Upper lobe of left lung (tissue), 6 donors: ENCODE measurements around the gene AKAP11. TPM values are rescaled to one million over a fixed set of nuclear protein-coding genes. Genes with fewer than 3 reads are reported as not detected.
"Not testable (repeated sequence)": the region's sequence is repeated elsewhere in the genome, so short reads cannot be mapped to it uniquely, and the experiment has no call there.

Experiments
- ATAC-seq, 2 donors: fragments of 200-7000 bp; cut with Tn5 transposase; one replicate each; pipeline ENCODE4 v1.9.1; 2022; ENCODE audit warnings: mild to moderate bottlenecking in 2 of 2, moderate library complexity in 2 of 2; ENCODE audit not compliant: low FRiP score in 2 of 2
- DNase-seq, 2 donors: peaks; one replicate each; pipeline ENCODE4 v3.0.0-alpha.2; 2019 to 2020
- H3K27ac ChIP-seq, 4 donors: fragments of 200-600 bp; sonication (generic); one replicate each; pipeline ENCODE4 v1.5.1; 2016 to 2019
- H3K27me3 ChIP-seq, 4 donors: fragments of 200-600 bp; sonication (generic); one replicate each; pipeline ENCODE4 v1.5.1; 2017 to 2019
- H3K36me3 ChIP-seq, 4 donors: fragments of 200-600 bp; sonication (generic); one replicate each; pipeline ENCODE4 v1.5.1; 2016 to 2019
- H3K4me1 ChIP-seq, 4 donors: fragments of 200-600 bp; sonication (generic); one replicate each; pipeline ENCODE4 v1.5.1; 2018 to 2019
- H3K4me3 ChIP-seq, 4 donors: fragments of 200-600 bp; sonication (generic); one replicate each; pipeline ENCODE4 v1.5.1; 2017 to 2019; ENCODE audit warnings: mild to moderate bottlenecking in 2 of 4, moderate library complexity in 1 of 4
- H3K9me3 ChIP-seq, 4 donors: fragments of 200-600 bp; sonication (generic); one replicate each; pipeline ENCODE4 v1.5.1; 2018 to 2019
- CTCF ChIP-seq, 6 experiments: fragments of 450-650 bp in 4 of 6; fragments of 200-600 bp in 2 of 6; sonication (generic) in 2 of 6; IDR thresholded peaks; one replicate each; pipeline ENCODE4 v1.5.1; 2016 to 2019; ENCODE audit warnings: antibody characterized with exemption in 6 of 6
- EP300 ChIP-seq, 4 donors: sonication (generic); formaldehyde crosslinking; IDR thresholded peaks; one replicate each; pipeline ENCODE4 v1.5.1; 2017; ENCODE audit warnings: antibody characterized with exemption in 4 of 4, control low read depth in 2 of 4
- POLR2A ChIP-seq, 4 donors: fragments of 450-650 bp; IDR thresholded peaks; one replicate each; pipeline ENCODE4 v1.5.1; 2016 to 2017; ENCODE audit warnings: antibody characterized with exemption in 4 of 4, mild to moderate bottlenecking in 2 of 4
- POLR2AphosphoS5 ChIP-seq, 2 donors: sonication (generic); formaldehyde crosslinking; IDR thresholded peaks; one replicate each; pipeline ENCODE4 v1.5.1; 2017; ENCODE audit warnings: antibody characterized with exemption in 2 of 2
- WGBS, 2 donors: methylation state at CpG; one replicate each; pipeline ENCODE4 v1.1.5; 2017 to 2018; 5-methylcytosine and 5-hydroxymethylcytosine counted together
- total RNA-seq, 6 donors: library from RNA; depleted of rRNA in 4 of 6; stranded (reverse); fragments of >200 nt in 4 of 6; gene quantifications; one replicate each; pipeline versions ENCODE4 v1.1.0 to v1.2.1, GENCODE V29; 2016 to 2021
- donor health status: DM: no; HTN: no; CAD: no; lungs with moderate emphysema.
- donor health status: DM: no; HTN: yes; CAD: no; lungs with severe emphysema.

AKAP11 gene, protein sequence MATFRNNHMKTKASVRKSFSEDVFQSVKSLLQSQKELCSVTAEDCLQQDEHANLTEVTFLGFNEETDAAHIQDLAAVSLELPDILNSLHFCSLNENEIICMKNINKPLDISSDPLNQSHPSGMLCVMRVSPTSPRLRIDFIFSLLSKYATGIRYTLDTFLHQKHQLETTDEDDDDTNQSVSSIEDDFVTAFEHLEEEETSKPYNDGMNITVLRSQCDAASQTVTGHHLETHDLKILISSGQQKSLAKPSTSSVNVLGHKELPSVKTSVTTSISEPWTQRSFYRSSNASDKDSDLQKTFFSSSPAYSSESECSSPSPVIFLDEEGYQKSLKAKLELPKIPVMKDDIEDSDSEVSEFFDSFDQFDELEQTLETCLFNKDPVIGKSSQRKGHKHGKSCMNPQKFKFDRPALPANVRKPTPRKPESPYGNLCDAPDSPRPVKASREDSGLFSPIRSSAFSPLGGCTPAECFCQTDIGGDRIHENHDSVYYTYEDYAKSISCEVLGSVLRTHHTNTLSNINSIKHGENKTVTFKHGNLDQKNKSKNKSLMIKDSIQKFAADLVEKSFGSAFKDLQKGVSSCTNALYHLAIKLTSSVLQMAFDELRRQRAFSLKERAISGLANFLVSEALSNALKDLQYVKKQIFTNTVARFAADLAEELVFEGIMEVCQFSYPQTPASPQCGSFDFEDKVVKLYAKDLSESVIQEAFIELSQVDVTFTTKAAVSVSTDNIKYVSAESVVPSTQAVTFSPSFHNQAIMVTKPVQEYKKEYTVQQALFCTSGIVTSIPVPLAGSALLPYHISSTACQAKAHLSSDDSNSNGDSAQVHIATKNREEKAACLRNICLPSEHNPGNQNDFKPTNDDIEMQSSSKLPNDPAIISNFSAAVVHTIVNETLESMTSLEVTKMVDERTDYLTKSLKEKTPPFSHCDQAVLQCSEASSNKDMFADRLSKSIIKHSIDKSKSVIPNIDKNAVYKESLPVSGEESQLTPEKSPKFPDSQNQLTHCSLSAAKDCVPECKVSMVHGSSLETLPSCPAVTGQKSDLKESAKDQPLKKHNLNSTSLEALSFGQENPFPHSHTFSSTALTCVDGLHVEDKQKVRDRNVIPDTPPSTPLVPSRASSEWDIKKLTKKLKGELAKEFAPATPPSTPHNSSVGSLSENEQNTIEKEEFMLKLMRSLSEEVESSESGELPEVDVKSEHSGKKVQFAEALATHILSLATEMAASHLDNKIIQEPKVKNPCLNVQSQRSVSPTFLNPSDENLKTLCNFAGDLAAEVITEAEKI (N-terminal part only)
- total RNA-seq = 10 to 100 TPM; 22.8 to 72.2 (median 25.9) TPM

DNA sequence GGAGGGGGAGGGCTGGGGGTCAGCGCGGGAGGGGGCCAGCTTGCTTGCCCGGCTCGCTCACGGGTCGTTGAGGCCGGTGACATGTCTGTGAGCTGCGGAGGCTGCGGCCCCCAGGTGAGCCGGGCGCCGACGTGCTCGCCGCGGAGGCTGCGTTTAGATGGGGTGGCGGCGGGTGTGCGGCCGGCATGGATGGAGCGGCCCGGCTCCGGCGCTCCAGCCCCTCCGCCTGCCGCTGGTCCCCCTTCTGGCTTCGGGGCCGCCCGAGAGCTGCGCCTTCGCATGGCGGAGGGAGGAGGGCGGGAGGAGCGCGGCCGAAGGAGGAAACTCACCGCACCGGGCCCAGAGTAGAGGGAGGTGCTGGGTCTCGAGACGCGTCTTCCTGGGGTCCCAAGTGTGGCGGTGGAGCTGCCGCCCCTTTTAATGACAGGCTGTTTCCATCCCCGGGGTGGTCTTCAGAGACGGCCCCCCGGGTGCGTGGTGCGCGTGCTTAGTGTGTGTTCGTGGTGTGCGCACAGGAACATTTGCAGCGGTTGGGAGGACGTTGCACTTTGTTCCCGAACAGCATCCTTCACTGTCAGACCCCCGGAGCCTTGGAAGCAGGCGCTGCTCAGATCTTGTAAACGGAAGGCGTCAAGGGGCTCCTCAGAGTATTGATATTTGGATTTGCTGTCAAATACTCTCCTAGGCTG, at the start of gene AKAP11:
TSS of gene AKAP11 (plus strand) at position 38 of the 689 bp plus-strand sequence. CDS start 14,197 bp downstream, outside the sequence.
- Histone ChIP-seq H3K4me1 (peaks cover 8 to 22% (median 15%) of the 10 kb centered on the region in 4 donors), H3K9me3 (no peaks in the 10 kb centered on the region), H3K27ac (peak within 1 kb of the TSS; percentile 85 to 94 (median 88)), H3K27me3 (no peaks in the 10 kb centered on the region), H3K4me3 (peak within 1 kb of the TSS; percentile 60 to 97 (median 92)), H3K36me3 (no peaks in the 10 kb centered on the region)
- DNase-seq (peak in 1 of 2 donors; percentile 34), ATAC-seq (peak; percentile 42 to 80)
- whole genome bisulfite sequencing, 2 donors = 0 to 1% methylated on average over 10 to 43 of the region's 59 CpGs
- TF ChIP-seq CTCF (IDR thresholded peaks at IDR 0.05) (peak in 1 of 6 experiments; percentile 17), POLR2A (IDR thresholded peaks at IDR 0.05) (peak in 2 of 4 donors; percentile 36 to 47), EP300 (IDR thresholded peaks at IDR 0.05) (no peak), POLR2AphosphoS5 (IDR thresholded peaks at IDR 0.05) (peak in 1 of 2 donors; percentile 25)

- no peak overlapping the region for H3K27ac ChIP-seq
- H3K36me3 ChIP-seq = peaks cover 0 to 67% (median 5%) of the 10 kb centered on the region in 4 donors
- DNase-seq = no peak
- TF ChIP-seq EP300 (IDR thresholded peaks at IDR 0.05) (no peak), POLR2A (IDR thresholded peaks at IDR 0.05) (no peak), POLR2AphosphoS5 (IDR thresholded peaks at IDR 0.05) (no peak), CTCF (IDR thresholded peaks at IDR 0.05) (no peak)
- no peaks in the 10 kb centered on the region for H3K9me3 ChIP-seq
- no peak for ATAC-seq
- H3K4me3 ChIP-seq = no peak overlapping the region
- no peaks in the 10 kb centered on the region for H3K27me3 ChIP-seq
- 95 to 96% methylated on average over 4 of the region's 4 CpGs for WGBS, 2 donors
- peaks cover 0 to 4% (median 0%) of the 10 kb centered on the region in 4 donors for H3K4me1 ChIP-seq
Observed at GRCh38 chr13:42223681-42224080, 48.3 kb upstream of the AKAP11 start.

DNA sequence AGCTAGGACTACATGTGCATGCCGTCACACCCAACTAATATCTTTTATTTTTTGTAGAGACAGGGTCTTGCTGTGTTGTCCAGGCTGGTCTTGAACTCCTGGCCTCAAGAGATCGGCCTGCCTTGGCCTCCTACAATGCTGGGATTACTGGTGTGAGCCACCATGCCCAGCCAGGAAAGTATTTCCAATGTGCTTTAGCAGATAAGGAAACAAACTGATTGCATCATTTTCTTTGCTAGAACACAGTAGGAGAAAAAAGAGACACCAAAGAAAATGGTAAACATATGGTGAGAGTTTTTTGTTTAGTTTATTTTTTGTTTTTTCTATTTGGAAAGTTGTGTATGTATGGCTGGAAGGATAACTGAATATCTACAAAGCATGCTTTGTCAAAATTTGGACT, 46.9 kb upstream of the AKAP11 start:
- ATAC-seq = no peak

DNA sequence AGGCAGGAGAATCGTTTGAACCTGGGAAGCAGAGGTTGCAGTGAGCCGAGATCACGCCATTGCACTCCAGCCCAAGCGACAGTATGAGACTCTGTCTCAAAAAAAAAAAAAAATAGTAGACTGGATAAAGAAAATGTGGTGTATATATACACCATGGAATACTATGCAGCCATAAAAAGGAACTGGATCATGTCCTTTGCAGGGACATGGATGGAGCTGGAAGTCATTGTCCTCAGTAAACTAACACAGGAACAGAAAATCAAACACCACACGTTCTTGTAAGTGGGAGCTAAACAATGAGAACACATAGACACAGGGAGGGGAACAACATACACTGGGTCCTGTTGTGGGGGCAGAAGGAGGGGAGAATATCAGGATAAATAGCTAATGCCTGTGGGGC, 45.2 kb upstream of the AKAP11 start:
- ATAC-seq, H3K4me1 ChIP-seq, H3K27me3 ChIP-seq, H3K27ac ChIP-seq, H3K9me3 ChIP-seq, H3K4me3 ChIP-seq, DNase-seq: not testable (repeated sequence)
- H3K36me3 ChIP-seq = peaks cover 0 to 59% (median 5%) of the 10 kb centered on the region in 4 donors
- WGBS, 2 donors = 85 to 93% methylated on average over 5 of the region's 5 CpGs

More for the DNA sequence above, 46.9 kb upstream of the AKAP11 start:
- 93 to 100% methylated on average over 2 of the region's 2 CpGs for WGBS, 2 donors
- H3K27me3 ChIP-seq = no peaks in the 10 kb centered on the region
- H3K27ac ChIP-seq = no peak overlapping the region
- H3K4me3 ChIP-seq = no peak overlapping the region
- no peak for DNase-seq
- peaks cover 0 to 66% (median 5%) of the 10 kb centered on the region in 4 donors for H3K36me3 ChIP-seq
- H3K4me1 ChIP-seq = peaks cover 0 to 4% (median 0%) of the 10 kb centered on the region in 4 donors
- H3K9me3 ChIP-seq = no peaks in the 10 kb centered on the region
- TF ChIP-seq POLR2A (IDR thresholded peaks at IDR 0.05) (no peak), EP300 (IDR thresholded peaks at IDR 0.05) (no peak), POLR2AphosphoS5 (IDR thresholded peaks at IDR 0.05) (no peak)

GRCh38 chr13:42228527-42228926, 43.4 kb upstream of the AKAP11 start:
- no peak for ATAC-seq
- no peak for DNase-seq
- WGBS, 2 donors = 90 to 97% methylated on average over 1 of the region's 1 CpG
- H3K4me3 ChIP-seq = no peak overlapping the region
- H3K27ac ChIP-seq = no peak overlapping the region
- peaks cover 0 to 4% (median 0%) of the 10 kb centered on the region in 4 donors for H3K4me1 ChIP-seq
- no peaks in the 10 kb centered on the region for H3K27me3 ChIP-seq
- peaks cover 0 to 51% (median 2%) of the 10 kb centered on the region in 4 donors for H3K36me3 ChIP-seq
- TF ChIP-seq CTCF (IDR thresholded peaks at IDR 0.05) (no peak), POLR2AphosphoS5 (IDR thresholded peaks at IDR 0.05) (no peak), POLR2A (IDR thresholded peaks at IDR 0.05) (no peak), EP300 (IDR thresholded peaks at IDR 0.05) (no peak)
- no peaks in the 10 kb centered on the region for H3K9me3 ChIP-seq
